K562 treated with DMSO at 1 percent for 12 hours (cell line): ENCODE results near the gene OR2AG2. TPM values are rescaled to one million over a fixed set of nuclear protein-coding genes. Genes with fewer than 3 reads are reported as not detected.

Source experiments
- total RNA-seq: library from RNA; unstranded; fragments of 300-600 nt; gene quantifications from 2 replicates; pipeline ENCODE4 v1.2.3, GENCODE V29; 2022; ENCODE audit not compliant: insufficient read depth

OR2AG2 gene, protein sequence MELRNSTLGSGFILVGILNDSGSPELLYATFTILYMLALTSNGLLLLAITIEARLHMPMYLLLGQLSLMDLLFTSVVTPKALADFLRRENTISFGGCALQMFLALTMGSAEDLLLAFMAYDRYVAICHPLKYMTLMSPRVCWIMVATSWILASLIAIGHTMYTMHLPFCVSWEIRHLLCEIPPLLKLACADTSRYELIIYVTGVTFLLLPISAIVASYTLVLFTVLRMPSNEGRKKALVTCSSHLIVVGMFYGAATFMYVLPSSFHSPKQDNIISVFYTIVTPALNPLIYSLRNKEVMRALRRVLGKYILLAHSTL
- not detected in 2 replicates for total RNA-seq

GRCh38 chr11:6771926-6772893 is at the start of gene OR2AG2:
Gene OR2AG2, minus strand, starts transcription at chr11:6771976. Its CDS starts 3,019 bp downstream, at chr11:6768957.

DNA sequence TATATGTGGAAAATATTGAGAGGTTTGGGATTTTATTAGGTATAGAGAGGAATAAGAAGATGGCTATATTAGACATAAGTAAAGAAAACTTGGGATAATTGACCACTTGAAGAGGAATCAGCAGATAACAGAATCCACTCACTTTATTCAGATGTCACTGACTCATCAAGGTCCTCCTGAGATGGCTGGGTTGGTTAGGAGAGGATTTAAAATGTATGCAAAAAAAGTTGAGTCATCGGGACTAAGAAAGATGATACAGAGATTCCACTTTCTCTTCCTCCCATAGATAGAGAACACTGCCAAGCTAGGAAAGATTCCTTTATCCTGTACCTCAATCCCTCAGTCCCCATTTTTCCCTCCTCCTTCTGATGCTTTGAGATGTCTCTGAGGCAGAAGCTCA is 27.6 kb upstream of the OR2AG2 start, which contains the start of gene OR6A2:
Gene OR6A2 (minus strand): TSS at position 288 of the 400 bp plus-strand sequence. CDS start 3,981 bp downstream, outside the sequence.

DNA sequence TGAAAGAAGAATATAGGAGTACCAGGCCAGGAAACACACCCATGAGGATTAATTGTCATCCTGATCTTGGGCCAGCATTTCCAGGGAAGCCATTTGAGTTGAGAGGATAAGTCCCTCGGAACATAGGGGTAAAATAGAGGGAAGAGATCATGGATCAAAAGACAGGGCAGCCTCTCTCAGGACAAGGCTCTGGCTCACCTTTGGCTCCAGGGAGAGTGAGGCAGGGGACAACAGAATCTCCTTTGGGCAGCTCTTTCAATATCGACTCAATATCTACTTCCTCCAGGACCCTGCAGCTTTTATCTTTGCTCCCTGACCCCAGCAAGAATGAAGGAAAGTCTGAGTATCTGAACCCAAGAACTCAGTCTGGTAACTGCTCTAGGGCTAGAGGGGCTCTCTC is 10.9 kb upstream of the OR2AG2 start, which contains the start of gene OR2AG1:
Gene OR2AG1 (plus strand): TSS at position 301 of the 400 bp plus-strand sequence. CDS start 2,018 bp downstream, outside the sequence.

Other genes with a start within 250 kb of the OR2AG2 start
- gene RRP8, start 168.4 kb downstream of the OR2AG2 start, total RNA-seq = 13.3 and 13.5 TPM in 2 replicates
- gene ILK, start 168.2 kb downstream of the OR2AG2 start, total RNA-seq = 92.3 and 120 TPM in 2 replicates
- 76.1 and 92.9 TPM in 2 replicates for gene TAF10, start 159.8 kb downstream of the OR2AG2 start, total RNA-seq
- gene TPP1, start 152.6 kb downstream of the OR2AG2 start, total RNA-seq = 44.7 and 168 TPM in 2 replicates
- gene DCHS1, start 116.2 kb downstream of the OR2AG2 start, total RNA-seq = 0.20 and 0.67 TPM in 2 replicates
- gene MRPL17, start 88.6 kb downstream of the OR2AG2 start, total RNA-seq = 52.5 and 70.2 TPM in 2 replicates
- gene OR2AG1, start 11.0 kb upstream of the OR2AG2 start, total RNA-seq = not detected in 2 replicates
- 0.17 TPM in 1 of 2 replicates, not detected in the other for gene OR6A2, start 27.7 kb upstream of the OR2AG2 start, total RNA-seq
- not detected in 2 replicates for gene OR10A5, start 73.7 kb upstream of the OR2AG2 start, total RNA-seq
- gene OR10A2, start 91.1 kb upstream of the OR2AG2 start, total RNA-seq = not detected in 2 replicates
- not detected in 2 replicates for gene OR10A4, start 104.6 kb upstream of the OR2AG2 start, total RNA-seq
- gene OR2D2, start 120.5 kb upstream of the OR2AG2 start, total RNA-seq = not detected in 2 replicates
- gene OR2D3, start 149.0 kb upstream of the OR2AG2 start, total RNA-seq = not detected in 2 replicates
- gene ZNF215, start 154.4 kb upstream of the OR2AG2 start, total RNA-seq = 3.4 and 7.9 TPM in 2 replicates
- 0.94 TPM in 1 of 2 replicates, not detected in the other for gene ZNF214, start 248.4 kb upstream of the OR2AG2 start, total RNA-seq
- 0.21 TPM in 1 of 2 replicates, not detected in the other for gene NLRP14, start 248.5 kb upstream of the OR2AG2 start, total RNA-seq